ENCODE measurements around the gene STK10.

STK10 gene

GRCh38 chr5:172006321-172007174 is 181.5 kb downstream of the STK10 start, which contains the start of gene FBXW11:
TSS of gene FBXW11 (minus strand) at chr5:172006638. CDS start at chr5:172006502, 136 bp downstream.
- peak; percentile 94 for DNase-seq

GRCh38 chr5:172005708-172006320 is 182.2 kb downstream of the STK10 start:
- peak; percentile 24 for DNase-seq

- no peak for DNase-seq
Observed at GRCh38 chr5:172004824-172005237, 183.2 kb downstream of the STK10 start.

- no peak for DNase-seq
Observed at GRCh38 chr5:172003746-172004145, 184.3 kb downstream of the STK10 start.

- DNase-seq = no peak
Observed at GRCh38 chr5:172002840-172003512, 185.0 kb downstream of the STK10 start.

- DNase-seq = no peak
Observed at GRCh38 chr5:172002310-172002709, 185.7 kb downstream of the STK10 start.

- no peak for DNase-seq
Observed at GRCh38 chr5:171999877-172000276, 188.1 kb downstream of the STK10 start.

GRCh38 chr5:171999100-171999499 is 188.9 kb downstream of the STK10 start:
- DNase-seq = no peak

- DNase-seq = no peak
Observed at GRCh38 chr5:171997011-171997410, 191.0 kb downstream of the STK10 start.

GRCh38 chr5:171992813-171993212 is 195.2 kb downstream of the STK10 start:
- no peak for DNase-seq

- no peak for DNase-seq
Observed at GRCh38 chr5:171992305-171992704, 195.7 kb downstream of the STK10 start.

Data from CD4-positive, alpha-beta T cell treated with Interleukin-17A for 4 hours (primary cell).